Thyroid gland (tissue), 4 donors: Measurements from ENCODE around the gene TNFRSF25.

Experiments
- CTCF ChIP-seq, 6 experiments: fragments of 200-600 bp in 3 of 6; fragments of 450-650 bp in 3 of 6; sonication (generic) in 3 of 6; IDR thresholded peaks; one replicate each; pipeline ENCODE4 v1.5.1; 2016 to 2019; ENCODE audit warnings: antibody characterized with exemption in 6 of 6, mild to moderate bottlenecking in 2 of 6, inconsistent platforms in 1 of 6, moderate library complexity in 1 of 6
- POLR2A ChIP-seq, 2 donors: fragments of 450-650 bp; IDR thresholded peaks; one replicate each; pipeline ENCODE4 v1.6.1; 2017; ENCODE audit warnings: antibody characterized with exemption in 2 of 2, mild to moderate bottlenecking in 2 of 2, moderate library complexity in 1 of 2

- TF ChIP-seq POLR2A (IDR thresholded peaks at IDR 0.05) (no peak), CTCF (IDR thresholded peaks at IDR 0.05) (peak in 5 of 6 experiments; percentile 20 to 59 (median 39))
Observed at GRCh38 chr1:6445062-6445763, 20.8 kb downstream of the TNFRSF25 start.
